GM18511 (cell line): Measurements from ENCODE around the gene LEF1.
"Not testable (repeated sequence)": the region's sequence is repeated elsewhere in the genome, so short reads cannot be mapped to it uniquely, and the experiment has no call there.

Experiments used
- ATAC-seq: cut with Tn5 transposase; IDR thresholded peaks from one replicate; pipeline ENCODE4 v1.9.1; 2021; ENCODE audit warnings: mild to moderate bottlenecking, moderate library complexity; ENCODE audit not compliant: unreplicated experiment

The LEF1 gene

DNA sequence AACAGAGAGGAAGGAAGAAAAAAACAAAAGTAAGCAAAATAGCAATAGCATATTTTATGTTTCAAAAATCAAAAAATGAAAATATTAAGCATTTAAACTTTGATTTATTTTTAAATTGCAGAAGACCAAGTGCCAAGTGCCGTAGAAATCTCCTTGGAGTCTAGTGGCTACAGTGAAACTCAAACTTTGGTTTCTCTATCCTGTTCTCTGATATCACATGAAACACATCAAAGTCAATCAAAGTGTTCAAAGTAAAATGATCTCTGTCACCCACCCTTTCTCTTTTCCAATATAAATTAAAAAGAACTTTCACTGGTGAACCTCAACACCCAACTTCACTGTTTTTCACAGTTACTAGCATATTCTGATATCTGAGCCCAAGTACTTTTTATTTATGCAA is 98.0 kb downstream of the LEF1 start:
- no peak for ATAC-seq

DNA sequence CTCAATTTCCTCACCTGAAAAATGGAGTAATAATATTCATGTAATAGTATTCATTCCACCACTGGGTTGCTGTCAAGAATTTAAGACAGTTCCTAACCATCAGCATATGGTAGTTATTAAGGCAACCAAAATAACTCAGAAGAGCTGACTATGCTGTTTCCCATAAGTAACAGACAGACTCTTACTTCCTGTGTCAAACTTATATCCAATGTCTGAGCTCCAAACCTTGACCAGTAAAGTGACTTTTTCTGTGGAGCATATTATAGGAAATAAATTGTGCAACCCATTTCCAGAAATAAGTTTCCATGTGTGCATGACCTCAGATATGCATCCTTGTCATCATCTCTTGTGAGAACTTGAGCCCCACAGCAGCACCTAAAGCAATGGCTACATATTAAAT is 100.3 kb downstream of the LEF1 start:
- no peak for ATAC-seq

DNA sequence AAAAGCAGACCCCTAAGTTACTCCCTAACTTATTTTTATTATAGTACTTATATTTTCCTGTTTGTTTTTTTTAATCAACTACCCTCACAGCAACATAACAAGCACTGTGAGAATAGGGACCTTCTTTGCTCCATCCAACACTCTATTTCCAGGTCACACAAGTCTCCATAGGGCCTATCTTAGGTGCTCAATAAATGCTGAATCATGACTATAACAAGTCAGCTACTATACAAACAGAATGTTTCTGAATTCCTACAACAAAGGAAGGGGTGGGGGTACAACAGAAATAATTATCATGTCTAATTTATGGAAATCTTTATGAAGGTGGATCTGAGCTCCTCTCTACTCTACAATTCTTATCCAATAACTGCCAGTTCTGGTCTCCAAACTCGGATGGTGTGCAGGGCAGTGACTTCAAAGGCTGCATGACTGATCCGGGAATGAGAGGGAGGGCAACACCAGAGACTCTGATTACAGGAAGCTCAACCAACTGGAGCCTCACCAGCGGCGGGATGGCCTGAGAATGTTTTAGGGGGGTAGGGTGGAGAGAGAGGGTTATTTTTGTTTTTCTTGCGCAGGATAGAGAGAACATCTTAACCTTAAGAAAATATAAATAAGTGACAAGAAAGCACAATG is 107.9 kb downstream of the LEF1 start:
- no peak for ATAC-seq

DNA sequence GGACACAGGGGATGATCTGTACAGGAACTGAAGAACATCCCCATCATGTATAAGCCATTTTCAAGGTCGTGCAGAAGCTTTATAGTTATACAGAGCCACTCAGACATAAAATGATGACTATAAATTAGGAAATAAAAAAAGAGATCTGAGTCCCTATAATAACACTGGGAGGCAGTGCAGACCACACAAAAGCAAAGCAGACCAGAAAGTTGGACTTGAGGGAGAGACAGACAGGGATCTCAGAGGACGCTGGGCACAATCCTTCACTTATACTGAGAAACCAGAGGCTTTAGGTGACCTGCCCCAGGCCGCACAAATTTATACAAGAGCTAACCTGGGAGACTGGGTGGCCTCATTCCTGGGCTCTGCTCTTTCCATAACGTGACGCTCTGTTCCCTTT is 108.6 kb downstream of the LEF1 start:
- no peak for ATAC-seq

DNA sequence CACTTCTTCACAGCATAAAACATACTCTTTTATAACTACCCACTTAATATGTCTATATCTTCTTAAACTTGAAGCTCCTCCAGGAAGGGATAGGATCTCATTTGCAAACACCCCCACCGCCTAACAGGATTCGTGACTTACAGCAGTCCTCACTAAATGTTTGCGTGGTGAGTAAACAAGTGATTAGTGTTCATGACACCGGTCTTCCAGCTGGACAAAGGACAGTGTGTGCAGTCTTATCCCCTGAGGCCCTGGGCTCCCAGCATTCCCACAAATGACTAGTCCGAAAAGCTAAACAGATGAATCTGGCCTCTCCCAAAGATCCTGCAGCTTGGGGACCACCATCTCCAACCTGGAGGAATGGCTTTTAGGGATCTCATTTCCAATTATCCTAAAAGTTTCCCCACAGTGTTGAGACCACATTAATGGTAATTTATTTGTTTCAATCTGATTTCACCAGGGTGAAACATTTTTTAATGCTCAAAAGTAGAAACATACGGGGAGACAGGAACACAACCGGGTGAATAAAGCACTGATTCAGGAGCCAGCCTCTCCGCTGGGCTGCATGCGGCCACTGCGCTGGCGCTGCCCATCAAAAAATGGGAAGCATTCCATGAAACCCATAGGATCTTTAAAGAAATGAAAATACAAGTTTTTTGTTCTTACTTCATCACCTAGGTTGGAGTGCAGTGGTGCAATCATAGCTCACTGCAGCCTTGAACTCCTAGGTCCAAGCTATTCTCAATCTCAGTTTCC is 109.9 kb downstream of the LEF1 start:
- no peak for ATAC-seq

DNA sequence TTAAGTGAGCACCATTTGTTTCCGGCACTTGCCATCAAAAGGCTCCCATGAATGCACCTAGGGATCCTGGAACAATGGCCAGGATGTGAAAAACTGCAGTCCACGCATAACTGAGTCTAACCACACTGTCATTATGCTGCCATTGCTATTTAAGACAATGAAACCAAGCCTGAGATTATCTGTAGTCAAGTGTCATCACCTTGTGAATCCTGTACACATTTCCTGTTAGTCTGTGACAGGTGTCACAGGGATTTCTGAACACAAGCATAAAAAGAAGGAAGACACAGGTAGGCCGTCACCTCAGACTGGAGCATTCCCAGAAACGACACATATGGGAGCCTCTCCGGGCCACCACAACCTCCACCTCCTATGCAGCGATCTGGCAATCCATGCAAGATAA is 112.3 kb downstream of the LEF1 start:
- no peak for ATAC-seq

DNA sequence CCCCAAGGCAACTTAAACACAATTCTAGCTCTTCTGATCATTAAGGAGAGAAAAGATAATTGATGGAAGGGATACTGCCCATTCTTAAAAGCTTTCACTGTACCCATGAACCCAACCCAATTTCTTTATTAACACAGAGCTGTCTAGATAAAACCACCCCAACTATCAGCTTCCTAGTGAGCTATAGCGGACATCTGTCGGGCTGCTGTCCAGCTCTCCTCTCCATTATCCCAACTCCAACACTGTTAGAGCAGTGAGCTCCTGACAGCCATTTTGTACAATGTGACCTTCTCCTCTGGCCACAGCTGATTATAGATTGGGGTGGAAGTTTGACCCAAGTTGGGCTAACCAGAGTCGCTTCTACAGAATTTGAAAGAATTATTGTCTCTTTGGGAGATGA is 112.9 kb downstream of the LEF1 start:
- ATAC-seq = no peak

DNA sequence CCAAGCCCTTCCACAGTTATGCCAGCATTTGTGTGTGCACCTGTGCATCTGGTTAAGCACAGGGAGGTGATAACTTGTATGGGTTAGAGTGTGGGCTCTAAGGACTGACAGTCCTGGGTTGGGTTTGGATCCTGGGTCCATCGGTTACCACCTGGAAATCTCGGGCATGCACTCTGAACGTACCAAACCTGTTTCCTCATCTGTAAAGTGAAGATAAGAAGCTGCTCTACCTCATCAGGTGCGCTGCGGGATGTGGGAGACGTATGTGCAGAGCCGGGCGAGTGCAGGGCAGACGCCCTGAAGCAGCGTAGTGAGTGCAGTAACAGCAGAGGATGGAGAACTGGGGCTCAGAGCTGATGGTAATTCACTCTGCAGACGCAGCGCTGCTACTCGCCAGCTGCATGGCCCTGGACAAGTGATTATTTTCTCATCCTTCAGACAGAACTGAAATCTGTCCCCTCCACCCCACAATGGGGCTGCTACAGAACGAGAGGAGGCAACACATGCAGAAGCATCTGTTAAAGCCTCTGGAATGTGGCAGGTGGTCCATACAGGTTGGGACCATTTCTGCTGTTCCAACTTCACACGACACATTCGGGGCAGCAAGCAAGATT is 114.6 kb downstream of the LEF1 start:
- peak; percentile 4 for ATAC-seq

DNA sequence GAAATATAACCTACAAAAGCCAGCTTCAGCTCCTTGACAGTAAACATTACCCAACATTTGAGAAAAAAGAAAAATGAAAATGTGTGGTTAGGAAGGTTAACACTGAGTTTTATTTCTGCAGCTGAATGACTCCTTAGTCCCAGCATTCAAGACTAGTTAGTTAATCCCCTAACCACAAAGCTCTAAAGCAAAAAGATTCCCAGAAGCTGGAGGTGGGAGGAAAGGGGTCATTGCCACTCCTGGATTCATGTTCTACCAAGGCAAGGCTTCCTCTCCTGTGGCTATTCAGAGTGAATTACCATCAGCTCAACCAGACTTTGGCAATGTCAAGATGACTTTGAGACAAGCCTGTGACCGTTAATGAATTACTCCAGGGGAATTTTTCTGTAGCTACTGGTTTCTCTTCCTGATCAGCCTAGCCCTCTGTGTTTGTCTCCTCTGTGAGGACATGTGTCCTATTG is 115.5 kb downstream of the LEF1 start:
- peak; percentile 96 for ATAC-seq

DNA sequence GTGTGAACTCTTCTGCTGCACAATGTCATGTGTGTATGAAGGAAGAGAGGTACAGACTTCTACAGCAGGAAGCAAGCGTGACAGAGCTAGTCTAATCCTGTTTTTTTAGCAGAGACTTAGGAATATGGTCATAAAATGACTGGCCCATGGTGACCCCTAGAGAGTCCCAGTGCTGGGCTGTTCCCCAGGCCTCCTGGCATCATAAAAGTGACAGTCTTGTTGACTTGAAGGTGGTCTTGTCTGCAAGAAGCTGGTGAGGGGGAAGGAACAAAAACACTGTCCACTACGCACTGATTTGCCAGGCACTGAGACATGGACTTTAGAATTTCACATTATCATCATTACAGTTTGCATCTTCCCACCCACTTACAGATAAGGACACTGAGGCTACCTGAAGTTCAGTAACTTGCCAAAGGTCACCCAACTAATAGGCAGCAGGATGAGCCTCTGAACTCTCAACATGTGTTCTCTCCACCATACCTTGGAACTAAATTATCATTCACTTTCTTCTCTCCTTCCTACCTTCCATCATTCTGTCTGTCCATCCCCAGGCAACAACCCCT is 116.1 kb downstream of the LEF1 start:
- no peak for ATAC-seq

DNA sequence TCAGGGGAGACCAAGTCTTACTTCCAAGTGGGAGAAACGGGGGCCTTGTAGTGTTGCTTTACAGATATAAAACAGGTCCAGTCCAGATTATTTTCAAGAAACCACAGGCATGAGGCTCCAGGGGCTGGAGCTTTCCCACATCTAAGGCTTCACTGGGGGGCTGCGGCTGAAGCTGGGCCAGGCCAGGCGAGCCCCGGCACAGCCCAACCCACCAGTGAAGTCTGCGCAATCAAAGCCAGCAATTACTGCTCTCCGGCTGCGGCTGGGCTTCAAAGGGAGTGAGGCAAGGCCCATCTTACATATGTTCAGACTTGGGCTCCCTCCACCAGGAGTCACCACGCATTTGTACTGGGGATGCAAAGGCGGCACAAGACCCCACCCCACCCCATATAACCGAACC is 117.4 kb downstream of the LEF1 start:
- no peak for ATAC-seq

DNA sequence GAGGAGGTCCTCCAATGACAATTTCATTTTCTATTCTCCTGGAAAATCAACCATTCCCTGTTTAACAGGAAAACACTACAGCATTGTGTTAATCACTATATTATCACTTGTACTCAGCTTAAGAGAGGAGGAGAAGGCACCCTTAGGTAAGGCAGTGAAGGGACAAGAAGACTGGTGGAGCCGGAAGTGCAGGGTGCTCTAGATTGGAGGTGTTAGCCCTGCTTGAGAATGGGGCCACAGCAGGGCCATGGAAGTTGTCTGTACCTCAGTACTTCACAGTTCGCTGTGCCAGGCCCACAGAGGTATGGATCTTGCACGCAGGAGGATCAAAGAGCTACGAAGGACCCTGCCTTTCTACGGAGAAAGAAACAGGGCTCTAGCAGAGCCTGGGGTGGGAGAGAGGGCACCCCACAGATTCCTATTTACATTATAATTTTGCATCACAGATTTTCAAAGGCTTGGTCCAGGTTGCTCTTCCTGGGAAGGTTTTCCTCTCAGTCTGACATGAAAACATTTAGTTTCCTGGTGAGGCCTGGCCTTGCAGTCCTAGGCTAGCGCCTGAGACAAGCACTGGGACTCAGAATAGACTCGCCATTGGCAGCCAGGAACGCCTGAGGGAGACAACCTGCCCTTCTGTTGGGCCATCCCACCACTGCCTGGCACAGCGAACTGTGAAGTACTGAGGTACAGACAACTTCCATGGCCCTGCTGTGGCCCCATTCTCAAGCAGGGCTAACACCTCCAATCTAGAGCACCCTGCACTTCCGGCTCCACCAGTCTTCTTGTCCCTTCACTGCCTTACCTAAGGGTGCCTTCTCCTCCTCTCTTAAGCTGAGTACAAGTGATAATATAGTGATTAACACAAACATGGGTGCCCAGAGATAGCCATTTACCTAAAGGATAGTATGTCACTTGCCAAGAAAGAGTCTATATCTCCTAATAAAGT is 118.3 kb downstream of the LEF1 start:
- not testable (repeated sequence) for ATAC-seq

DNA sequence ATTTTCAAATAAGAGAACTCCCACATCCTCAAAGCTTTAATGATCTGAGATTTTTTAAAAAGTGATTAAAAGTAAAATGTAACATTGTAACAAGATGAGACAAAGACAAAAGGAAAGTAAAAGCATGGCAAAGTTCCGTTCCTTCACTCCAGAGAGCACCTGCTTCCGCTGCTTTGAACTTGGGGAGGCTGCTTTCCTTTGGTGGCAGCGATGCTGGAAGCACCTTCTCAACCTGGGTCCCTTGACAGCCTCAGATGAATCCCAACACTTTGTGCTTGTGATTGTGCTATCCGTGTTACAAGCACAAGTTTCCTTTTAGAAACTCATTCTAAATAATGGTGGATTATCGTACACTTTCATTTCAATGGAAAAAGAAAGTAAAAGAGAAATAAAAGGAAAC is 119.3 kb downstream of the LEF1 start:
- ATAC-seq = no peak

DNA sequence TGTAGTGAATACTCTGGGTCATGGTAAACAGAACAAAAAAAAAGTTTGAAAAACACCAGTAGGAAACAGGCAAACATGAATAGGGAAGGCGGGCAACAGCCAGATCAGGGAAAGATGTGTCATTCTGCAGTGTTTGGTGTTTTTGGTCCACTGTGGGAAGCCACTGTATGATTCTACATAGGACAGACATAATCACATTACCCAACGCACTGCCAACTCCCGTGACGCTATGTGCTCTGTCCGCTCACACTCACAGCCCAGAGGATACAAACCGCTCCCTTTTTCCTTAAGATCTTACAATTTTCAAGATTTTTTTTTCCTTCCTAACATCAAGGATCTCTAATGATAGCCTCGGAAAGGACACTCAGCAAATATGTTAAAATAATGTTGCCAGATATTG is 119.7 kb downstream of the LEF1 start:
- ATAC-seq = no peak

DNA sequence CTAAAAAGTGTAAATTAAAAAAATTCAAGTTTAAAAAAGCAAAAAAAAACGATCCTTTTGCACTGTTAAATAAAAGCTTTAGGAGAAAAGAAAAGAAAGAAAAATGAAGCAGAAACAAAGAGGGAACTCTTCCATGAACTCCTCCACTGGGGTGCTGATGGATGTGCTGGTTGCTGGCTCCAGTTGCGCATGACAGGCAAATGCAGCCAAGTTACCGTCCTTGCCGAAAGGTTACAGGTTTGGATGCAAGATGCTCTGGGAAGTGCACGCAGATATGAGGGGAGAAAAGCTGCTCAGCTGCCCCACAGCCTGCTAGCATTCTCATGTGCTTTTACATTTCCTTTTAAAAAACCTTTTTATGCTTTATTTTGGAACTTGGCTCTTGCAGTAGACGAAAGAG is 120.6 kb downstream of the LEF1 start:
- ATAC-seq = no peak

DNA sequence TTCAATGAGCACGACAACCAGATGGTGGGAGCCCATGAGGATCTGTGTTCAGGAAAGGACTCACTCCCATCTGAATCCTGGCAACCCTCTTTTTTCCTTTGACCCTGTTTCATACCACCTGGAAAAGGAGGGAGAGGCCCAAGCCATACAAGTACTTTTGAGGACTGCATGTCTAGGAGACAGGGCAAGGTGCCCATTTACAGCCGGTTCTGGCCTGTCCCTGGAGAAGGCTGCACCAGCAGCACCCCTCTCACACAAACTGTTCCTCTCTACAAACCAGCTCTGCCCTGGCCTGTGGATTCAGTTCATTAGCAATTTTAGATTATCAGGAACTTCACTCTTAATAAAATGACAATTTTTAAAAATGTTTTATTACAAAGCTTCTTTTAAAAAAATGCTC is 121.5 kb downstream of the LEF1 start:
- no peak for ATAC-seq

DNA sequence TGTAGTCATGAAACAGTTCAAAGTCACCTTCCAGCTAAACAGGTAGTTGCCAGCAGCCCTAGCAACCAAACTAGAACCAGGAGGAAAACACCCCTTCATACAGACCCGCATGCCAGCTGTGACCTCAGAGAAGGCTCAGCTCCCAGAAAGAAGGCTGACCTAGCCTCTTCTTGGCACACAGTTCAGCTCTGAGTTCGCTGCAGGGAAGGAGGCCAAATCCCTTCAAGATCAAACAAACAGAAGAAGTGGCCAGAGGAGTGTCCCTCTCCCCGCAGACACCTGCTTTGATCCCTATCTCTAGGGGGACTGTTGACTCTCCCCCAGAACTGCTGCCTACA is 123.1 kb downstream of the LEF1 start:
- ATAC-seq = no peak

DNA sequence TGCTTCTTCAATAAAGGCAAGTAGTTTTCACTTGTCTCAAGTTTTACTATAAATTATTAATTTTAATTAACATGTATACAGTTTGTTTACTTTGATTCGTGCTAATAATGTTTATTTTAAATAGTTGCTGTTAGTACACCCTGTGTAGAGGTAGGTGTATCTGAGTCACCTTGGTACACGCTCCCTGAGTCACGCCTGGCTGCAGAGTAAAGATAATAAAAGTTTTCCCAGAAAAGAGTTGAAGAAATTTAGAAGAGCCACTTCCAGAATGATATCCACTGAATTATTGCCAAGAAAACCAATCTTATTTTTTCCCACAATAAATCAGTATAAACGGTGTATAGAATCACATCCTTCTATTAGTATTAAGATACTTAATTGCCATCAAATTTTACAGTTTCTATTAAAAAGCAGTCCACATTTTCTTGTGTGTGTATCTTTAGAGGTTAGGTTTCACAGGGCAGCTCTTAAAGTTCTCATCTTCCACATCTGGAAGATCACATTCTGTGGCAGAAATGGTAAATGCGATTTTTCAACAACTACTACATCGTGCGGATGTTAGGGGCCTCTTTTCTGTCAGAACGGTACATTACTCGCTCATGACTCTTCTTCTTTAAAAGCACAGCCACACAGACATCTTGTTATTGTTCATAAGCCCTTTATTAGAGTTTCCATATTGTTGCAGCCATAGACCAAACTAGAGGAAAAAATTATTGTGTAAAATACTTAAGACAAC is 123.6 kb downstream of the LEF1 start:
- ATAC-seq = no peak

DNA sequence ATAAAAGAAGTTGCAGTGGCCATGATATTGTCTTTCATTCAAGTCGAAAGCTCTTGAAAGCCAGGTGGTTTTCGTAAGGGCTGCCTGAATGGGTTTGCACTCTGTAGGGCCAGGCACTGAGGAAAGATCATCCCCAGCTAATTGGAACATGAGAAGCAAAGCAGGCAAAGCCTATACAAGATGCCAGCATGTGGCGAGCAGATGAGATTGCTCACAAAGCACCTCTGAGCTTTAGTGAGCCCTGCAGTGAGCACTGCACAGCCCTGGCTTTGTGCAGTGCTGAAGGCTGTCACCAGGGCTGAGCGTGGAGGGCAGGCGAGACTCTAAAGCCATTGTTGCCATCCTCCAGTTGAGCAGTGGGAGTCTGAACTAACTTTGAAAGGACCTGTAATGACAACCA is 125.2 kb downstream of the LEF1 start:
- ATAC-seq = no peak

DNA sequence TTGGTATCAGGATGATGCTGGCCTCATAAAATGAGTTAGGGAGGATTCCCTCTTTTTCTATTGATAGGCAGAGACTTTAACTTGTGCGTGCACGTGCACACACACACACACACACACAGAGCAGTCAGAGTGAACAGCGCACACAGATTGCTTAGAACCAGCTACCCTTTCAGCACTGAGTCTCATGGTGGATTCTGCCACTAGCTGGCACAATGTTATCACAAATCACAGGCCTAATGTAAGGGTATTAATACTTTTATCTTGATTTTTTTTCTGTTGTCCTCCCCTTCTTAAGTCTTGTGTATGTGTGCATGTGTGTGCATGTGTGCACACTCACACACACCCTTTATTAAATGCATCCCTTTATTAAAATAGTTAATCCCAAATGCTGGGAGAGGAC is 125.8 kb downstream of the LEF1 start:
- no peak for ATAC-seq
